WERI-Rb-1 (cell line): Measurements from ENCODE around the gene ITPR2.

Source experiments
- DNase-seq: peaks from one replicate; pipeline ENCODE4 v3.0.0-alpha.2; 2020
- H3K27ac ChIP-seq: fragments of 250-450 bp; sonication (Bioruptor Pico); 2 replicates; pipeline ENCODE4 v1.5.1; 2020; ENCODE audit warnings: mild to moderate bottlenecking, moderate library complexity
- H3K27me3 ChIP-seq: fragments of 250-450 bp; sonication (Bioruptor Pico); 2 replicates; pipeline ENCODE4 v1.5.1; 2021; ENCODE audit warnings: mild to moderate bottlenecking, low read depth, moderate library complexity; ENCODE audit not compliant: insufficient read depth, severe bottlenecking
- H3K36me3 ChIP-seq: fragments of 250-450 bp; sonication (Bioruptor Pico); 2 replicates; pipeline ENCODE4 v1.5.1; 2020; ENCODE audit warnings: mild to moderate bottlenecking, moderate library complexity
- H3K4me3 ChIP-seq: 2 replicates; pipeline ENCODE4 v1.5.1; 2011; ENCODE audit warnings: low read depth, mild to moderate bottlenecking, control low read depth, low read length
- H3K9me3 ChIP-seq: fragments of 250-450 bp; sonication (Bioruptor Pico); 2 replicates; pipeline ENCODE4 v1.5.1; 2021; ENCODE audit warnings: mild to moderate bottlenecking, moderate library complexity; ENCODE audit not compliant: severe bottlenecking
- CTCF ChIP-seq: IDR thresholded peaks from 2 replicates; pipeline ENCODE4 v1.5.1; 2011; ENCODE audit warnings: low read depth, mild to moderate bottlenecking, control low read depth, inconsistent platforms, low read length

The ITPR2 gene

DNA sequence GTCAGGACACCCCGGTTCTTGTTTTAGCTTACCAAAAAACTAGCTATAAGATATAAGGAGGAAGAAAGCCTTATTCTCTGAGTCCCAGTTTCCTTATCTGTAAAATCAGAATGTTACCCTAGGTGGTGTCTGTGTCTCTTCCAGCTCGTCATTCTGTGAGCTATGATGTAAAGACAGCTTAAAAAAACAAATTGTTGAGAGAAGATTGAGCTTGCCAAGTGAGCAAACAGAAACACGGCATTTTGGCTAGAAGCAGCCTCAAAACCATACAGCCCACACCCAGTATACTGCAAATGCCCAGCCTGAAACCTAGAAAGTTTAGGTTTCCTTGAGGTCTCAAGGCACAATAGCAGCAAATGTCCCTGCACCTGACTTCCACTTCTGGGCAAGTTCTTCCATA, 486.3 kb downstream of the ITPR2 start:
- Histone ChIP-seq H3K27me3 (no peaks in the 10 kb centered on the region), H3K9me3 (no peaks in the 10 kb centered on the region), H3K27ac (no peak overlapping the region), H3K36me3 (no peaks in the 10 kb centered on the region), H3K4me3 (no peak overlapping the region)
- no peak for TF ChIP-seq CTCF
- no peak for DNase-seq

DNA sequence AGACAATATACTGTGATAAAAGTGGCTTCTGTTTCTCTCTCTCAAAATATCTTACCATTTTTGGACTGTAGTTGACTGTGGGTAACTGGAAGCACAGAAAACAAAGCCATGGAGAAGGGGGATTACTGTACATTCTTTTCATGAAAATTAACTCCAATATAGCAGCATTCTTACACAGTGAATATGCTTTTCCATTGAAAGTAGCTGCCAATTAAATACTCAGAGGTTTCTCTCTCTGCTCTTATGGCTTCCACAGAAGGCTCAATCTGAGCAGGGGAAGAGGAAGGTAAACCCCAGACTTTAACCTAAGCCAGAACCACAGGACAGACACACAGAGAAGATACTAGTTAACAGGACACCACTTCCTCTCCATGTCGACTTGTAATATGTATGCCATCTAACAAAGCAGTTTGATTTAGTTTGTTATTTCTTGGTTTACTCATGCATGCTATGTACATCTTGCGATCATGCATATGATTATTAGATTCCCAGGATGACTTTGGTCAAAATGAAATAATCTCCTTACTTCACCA, 487.5 kb downstream of the ITPR2 start:
- Histone ChIP-seq H3K9me3 (no peaks in the 10 kb centered on the region), H3K4me3 (no peak overlapping the region), H3K36me3 (no peaks in the 10 kb centered on the region), H3K27me3 (no peaks in the 10 kb centered on the region), H3K27ac (no peak overlapping the region)
- no peak for TF ChIP-seq CTCF
- no peak for DNase-seq

GRCh38 chr12:26341491-26341890, 491.5 kb downstream of the ITPR2 start:
- Histone ChIP-seq H3K9me3 (no peaks in the 10 kb centered on the region), H3K4me3 (no peak overlapping the region), H3K27me3 (no peaks in the 10 kb centered on the region), H3K36me3 (no peaks in the 10 kb centered on the region), H3K27ac (no peak overlapping the region)
- no peak for DNase-seq
- TF ChIP-seq CTCF, result no peak

- no peak overlapping the region for H3K27ac ChIP-seq
- no peaks in the 10 kb centered on the region for H3K27me3 ChIP-seq
- H3K36me3 ChIP-seq, result no peaks in the 10 kb centered on the region
- H3K9me3 ChIP-seq, result no peaks in the 10 kb centered on the region
- no peak for DNase-seq
- H3K4me3 ChIP-seq, result no peak overlapping the region
- TF ChIP-seq CTCF, result no peak
Observed at GRCh38 chr12:26340649-26341048, 492.3 kb downstream of the ITPR2 start.

- no peak overlapping the region for H3K27ac ChIP-seq
- no peak overlapping the region for H3K4me3 ChIP-seq
- no peaks in the 10 kb centered on the region for H3K36me3 ChIP-seq
- DNase-seq, result no peak
- no peaks in the 10 kb centered on the region for H3K9me3 ChIP-seq
- H3K27me3 ChIP-seq, result no peaks in the 10 kb centered on the region
- no peak for TF ChIP-seq CTCF
Observed at GRCh38 chr12:26339976-26340375, 493.0 kb downstream of the ITPR2 start.
